HL-60 (cell line): ENCODE measurements around the gene GPLD1.

Source experiments
- DNase-seq, 2 experiments: peaks; one replicate each; pipeline ENCODE4 v3.0.0-alpha.2; 2010 to 2020; ENCODE audit warnings: low read depth in 1 of 2, low spot score in 1 of 2
- H3K27ac ChIP-seq: fragments of 250-450 bp; sonication (Bioruptor Pico); replicated peaks from 2 replicates; pipeline ENCODE4 v1.5.1; 2020; ENCODE audit warnings: mild to moderate bottlenecking, moderate library complexity
- H3K27me3 ChIP-seq: fragments of 250-450 bp; sonication (Bioruptor Pico); 2 replicates; pipeline ENCODE4 v1.5.1; 2021; ENCODE audit warnings: mild to moderate bottlenecking, moderate library complexity; ENCODE audit not compliant: insufficient read depth, poor library complexity, severe bottlenecking
- H3K4me3 ChIP-seq: replicated peaks from 2 replicates; pipeline ENCODE4 v1.5.1; 2011; ENCODE audit warnings: mild to moderate bottlenecking, control low read depth, low read length; ENCODE audit not compliant: insufficient read depth
- CTCF ChIP-seq: IDR thresholded peaks from one replicate; pipeline ENCODE4 v1.5.1; 2011; ENCODE audit warnings: low read length, control low read depth, inconsistent platforms; ENCODE audit not compliant: insufficient read depth
- GABPA ChIP-seq: IDR thresholded peaks from 2 replicates; pipeline ENCODE4 v1.6.1; 2012; ENCODE audit warnings: low read depth
- POLR2AphosphoS5 ChIP-seq: IDR thresholded peaks from 2 replicates; pipeline ENCODE4 v1.6.1; 2012; ENCODE audit warnings: low read depth
- SPI1 ChIP-seq: IDR thresholded peaks from 2 replicates; pipeline ENCODE4 v1.6.1; 2012; ENCODE audit warnings: low read depth, mild to moderate bottlenecking, borderline replicate concordance
- TF ChIP-seq, protein P1 (sequence below): IDR thresholded peaks from 2 replicates; pipeline ENCODE4 v1.6.1; 2012; ENCODE audit warnings: low read depth; ENCODE audit not compliant: insufficient replicate concordance

The GPLD1 gene

GRCh38 chr6:24529985-24530384, 40.6 kb upstream of the GPLD1 start:
- DNase-seq = no peak
- no peak overlapping the region for H3K27ac ChIP-seq
- H3K27me3 ChIP-seq = no peaks in the 10 kb centered on the region
- H3K4me3 ChIP-seq = no peak overlapping the region
- TF ChIP-seq GABPA (no peak), POLR2AphosphoS5 (no peak), CTCF (no peak), SPI1 (no peak)
- TF ChIP-seq, protein P1, sequence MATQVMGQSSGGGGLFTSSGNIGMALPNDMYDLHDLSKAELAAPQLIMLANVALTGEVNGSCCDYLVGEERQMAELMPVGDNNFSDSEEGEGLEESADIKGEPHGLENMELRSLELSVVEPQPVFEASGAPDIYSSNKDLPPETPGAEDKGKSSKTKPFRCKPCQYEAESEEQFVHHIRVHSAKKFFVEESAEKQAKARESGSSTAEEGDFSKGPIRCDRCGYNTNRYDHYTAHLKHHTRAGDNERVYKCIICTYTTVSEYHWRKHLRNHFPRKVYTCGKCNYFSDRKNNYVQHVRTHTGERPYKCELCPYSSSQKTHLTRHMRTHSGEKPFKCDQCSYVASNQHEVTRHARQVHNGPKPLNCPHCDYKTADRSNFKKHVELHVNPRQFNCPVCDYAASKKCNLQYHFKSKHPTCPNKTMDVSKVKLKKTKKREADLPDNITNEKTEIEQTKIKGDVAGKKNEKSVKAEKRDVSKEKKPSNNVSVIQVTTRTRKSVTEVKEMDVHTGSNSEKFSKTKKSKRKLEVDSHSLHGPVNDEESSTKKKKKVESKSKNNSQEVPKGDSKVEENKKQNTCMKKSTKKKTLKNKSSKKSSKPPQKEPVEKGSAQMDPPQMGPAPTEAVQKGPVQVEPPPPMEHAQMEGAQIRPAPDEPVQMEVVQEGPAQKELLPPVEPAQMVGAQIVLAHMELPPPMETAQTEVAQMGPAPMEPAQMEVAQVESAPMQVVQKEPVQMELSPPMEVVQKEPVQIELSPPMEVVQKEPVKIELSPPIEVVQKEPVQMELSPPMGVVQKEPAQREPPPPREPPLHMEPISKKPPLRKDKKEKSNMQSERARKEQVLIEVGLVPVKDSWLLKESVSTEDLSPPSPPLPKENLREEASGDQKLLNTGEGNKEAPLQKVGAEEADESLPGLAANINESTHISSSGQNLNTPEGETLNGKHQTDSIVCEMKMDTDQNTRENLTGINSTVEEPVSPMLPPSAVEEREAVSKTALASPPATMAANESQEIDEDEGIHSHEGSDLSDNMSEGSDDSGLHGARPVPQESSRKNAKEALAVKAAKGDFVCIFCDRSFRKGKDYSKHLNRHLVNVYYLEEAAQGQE = no peak

GRCh38 chr6:24524805-24525204, 35.4 kb upstream of the GPLD1 start:
- Histone ChIP-seq H3K27ac (no peak overlapping the region), H3K27me3 (no peaks in the 10 kb centered on the region), H3K4me3 (no peak overlapping the region)
- TF ChIP-seq CTCF (peak; percentile 46), SPI1 (no peak), POLR2AphosphoS5 (no peak), GABPA (no peak)
- TF ChIP-seq, protein P1 = no peak
- peak; percentile 11 to 27 for DNase-seq

DNA sequence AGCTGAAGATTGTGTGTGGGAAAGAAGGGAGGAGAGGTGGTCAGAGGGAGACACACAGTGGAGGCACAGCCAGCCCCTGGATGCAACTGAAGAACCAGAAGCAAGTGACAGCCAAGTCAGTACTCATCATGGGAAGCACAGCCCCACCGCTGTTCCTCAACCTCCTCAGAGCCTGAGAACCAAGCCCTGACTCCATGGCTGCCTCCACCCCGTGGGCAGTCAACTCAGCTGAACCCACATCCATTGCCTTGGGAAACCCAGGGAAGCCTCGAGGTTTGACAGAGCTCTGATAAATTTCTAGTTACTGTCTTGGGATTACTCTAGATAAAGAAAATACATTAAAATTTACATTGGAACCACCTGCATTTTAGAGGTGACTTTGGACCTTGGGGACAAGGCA, 35.0 kb upstream of the GPLD1 start:
- DNase-seq = no peak
- no peak overlapping the region for H3K4me3 ChIP-seq
- TF ChIP-seq GABPA = no peak
- no peak for TF ChIP-seq CTCF
- TF ChIP-seq SPI1 = no peak
- TF ChIP-seq, protein P1 = no peak
- TF ChIP-seq POLR2AphosphoS5 = no peak
- H3K27ac ChIP-seq = no peak overlapping the region
- no peaks in the 10 kb centered on the region for H3K27me3 ChIP-seq
